Stimulated activated naive CD8-positive, alpha-beta T cell treated with anti-CD3 and anti-CD28 coated beads, Interleukin-15, amount 100 ng/mL, for 72 hours (primary cell): ENCODE measurements around the gene GLB1L2.
A peak's percentile ranks its signal among the peaks of the same experiment; 100 is the strongest.

ENCODE experiments used
- ATAC-seq: fragments of 150-1000 bp; cut with Tn5 transposase; 2 replicates; pipeline ENCODE4 v1.10.0; 2021; ENCODE audit warnings: mild to moderate bottlenecking, moderate library complexity
- DNase-seq, 2 donors: peaks; one replicate each; pipeline ENCODE4 v3.0.0; 2021 to 2022
- H3K27ac Mint-ChIP-seq, 2 donors: one replicate each; pipeline ENCODE4 v1.8.0; 2022; ENCODE audit warnings: mild to moderate bottlenecking in 2 of 2, mixed read lengths in 2 of 2, moderate library complexity in 2 of 2
- H3K27me3 Mint-ChIP-seq: one replicate; pipeline ENCODE4 v1.8.0; 2022; ENCODE audit warnings: mixed read lengths
- H3K4me1 Mint-ChIP-seq: one replicate; pipeline ENCODE4 v1.8.0; 2022; ENCODE audit warnings: mild to moderate bottlenecking, mixed read lengths
- H3K4me3 Mint-ChIP-seq, 2 donors: one replicate each; pipeline ENCODE4 v1.8.0; 2022; ENCODE audit warnings: mild to moderate bottlenecking in 2 of 2, mixed read lengths in 2 of 2, moderate library complexity in 1 of 2
- H3K9me3 Mint-ChIP-seq, 2 donors: one replicate each; pipeline ENCODE4 v1.8.0; 2022; ENCODE audit warnings: mixed read lengths in 2 of 2

GLB1L2 gene

GRCh38 chr11:134365011-134365925 is 33.5 kb downstream of the GLB1L2 start:
- Mint-ChIP-seq H3K4me1 (peaks cover 11% of the 10 kb centered on the region), H3K4me3 (no peak overlapping the region), H3K27me3 (peaks cover 21% of the 10 kb centered on the region), H3K27ac (no peak overlapping the region), H3K9me3 (no peaks in the 10 kb centered on the region)
- no peak for ATAC-seq
- no peak for DNase-seq

GRCh38 chr11:134366254-134366653 is 34.5 kb downstream of the GLB1L2 start:
- Mint-ChIP-seq H3K27ac (no peak overlapping the region), H3K4me1 (peaks cover 9% of the 10 kb centered on the region), H3K4me3 (no peak overlapping the region), H3K27me3 (peaks cover 11% of the 10 kb centered on the region), H3K9me3 (no peaks in the 10 kb centered on the region)
- no peak for ATAC-seq
- DNase-seq, result no peak

- no peaks in the 10 kb centered on the region for H3K4me1 Mint-ChIP-seq
- DNase-seq, result no peak
- H3K27me3 Mint-ChIP-seq, result no peaks in the 10 kb centered on the region
- no peaks in the 10 kb centered on the region for H3K9me3 Mint-ChIP-seq
- no peak for ATAC-seq
- no peak overlapping the region for H3K27ac Mint-ChIP-seq
- no peak overlapping the region for H3K4me3 Mint-ChIP-seq
Measured at GRCh38 chr11:134367781-134368180, 36.0 kb downstream of the GLB1L2 start.

- no peaks in the 10 kb centered on the region for H3K27me3 Mint-ChIP-seq
- no peak for DNase-seq
- no peaks in the 10 kb centered on the region for H3K4me1 Mint-ChIP-seq
- H3K4me3 Mint-ChIP-seq, result no peak overlapping the region
- no peak for ATAC-seq
- no peaks in the 10 kb centered on the region for H3K9me3 Mint-ChIP-seq
- H3K27ac Mint-ChIP-seq, result no peak overlapping the region
Measured at GRCh38 chr11:134369656-134370525, 38.1 kb downstream of the GLB1L2 start.

- peak; percentile 25 for ATAC-seq
Measured at GRCh38 chr11:134370526-134371435, 39.0 kb downstream of the GLB1L2 start.

GRCh38 chr11:134371436-134372185 is 39.8 kb downstream of the GLB1L2 start:
- no peak for ATAC-seq
- no peaks in the 10 kb centered on the region for H3K9me3 Mint-ChIP-seq
- no peaks in the 10 kb centered on the region for H3K27me3 Mint-ChIP-seq
- no peak overlapping the region for H3K4me3 Mint-ChIP-seq
- no peak for DNase-seq
- H3K4me1 Mint-ChIP-seq, result no peaks in the 10 kb centered on the region
- H3K27ac Mint-ChIP-seq, result peak overlapping the region in 1 of 2 donors; percentile 19

More at GRCh38 chr11:134370526-134371435, 39.0 kb downstream of the GLB1L2 start:
- H3K27ac Mint-ChIP-seq, result no peak overlapping the region
- no peaks in the 10 kb centered on the region for H3K9me3 Mint-ChIP-seq
- no peak overlapping the region for H3K4me3 Mint-ChIP-seq
- H3K27me3 Mint-ChIP-seq, result no peaks in the 10 kb centered on the region
- H3K4me1 Mint-ChIP-seq, result no peaks in the 10 kb centered on the region
- DNase-seq, result no peak

- no peak for ATAC-seq
- Mint-ChIP-seq H3K4me1 (no peaks in the 10 kb centered on the region), H3K9me3 (no peaks in the 10 kb centered on the region), H3K27me3 (no peaks in the 10 kb centered on the region), H3K27ac (no peak overlapping the region), H3K4me3 (no peak overlapping the region)
- no peak for DNase-seq
Measured at GRCh38 chr11:134372536-134372935, 40.7 kb downstream of the GLB1L2 start.

GRCh38 chr11:134372961-134373360 is 41.2 kb downstream of the GLB1L2 start:
- Mint-ChIP-seq H3K4me3 (no peak overlapping the region), H3K9me3 (no peaks in the 10 kb centered on the region)
- no peak for DNase-seq

GRCh38 chr11:134373591-134374052 is 41.8 kb downstream of the GLB1L2 start:
- Mint-ChIP-seq H3K27ac (no peak overlapping the region), H3K4me1 (no peaks in the 10 kb centered on the region), H3K27me3 (no peaks in the 10 kb centered on the region), H3K9me3 (no peaks in the 10 kb centered on the region), H3K4me3 (no peak overlapping the region)
- no peak for ATAC-seq
- DNase-seq, result no peak

More at GRCh38 chr11:134372961-134373360, 41.2 kb downstream of the GLB1L2 start:
- Mint-ChIP-seq H3K27me3 (no peaks in the 10 kb centered on the region), H3K4me1 (no peaks in the 10 kb centered on the region), H3K27ac (no peak overlapping the region)
- no peak for ATAC-seq

- Mint-ChIP-seq H3K4me3 (no peak overlapping the region), H3K27me3 (no peaks in the 10 kb centered on the region), H3K27ac (no peak overlapping the region), H3K4me1 (no peaks in the 10 kb centered on the region), H3K9me3 (no peaks in the 10 kb centered on the region)
- DNase-seq (no peak), ATAC-seq (no peak)
Measured at GRCh38 chr11:134374171-134374570, 42.4 kb downstream of the GLB1L2 start.

GRCh38 chr11:134374891-134375550 is 43.2 kb downstream of the GLB1L2 start:
- peak overlapping the region in 1 of 2 donors; percentile 78 for H3K27ac Mint-ChIP-seq
- ATAC-seq (no peak), DNase-seq (no peak)
- no peak overlapping the region for H3K4me3 Mint-ChIP-seq
- H3K9me3 Mint-ChIP-seq, result no peaks in the 10 kb centered on the region
- H3K27me3 Mint-ChIP-seq, result no peaks in the 10 kb centered on the region
- no peaks in the 10 kb centered on the region for H3K4me1 Mint-ChIP-seq

GRCh38 chr11:134376150-134376921 is 44.5 kb downstream of the GLB1L2 start:
- H3K27ac Mint-ChIP-seq, result peak overlapping the region in 1 of 2 donors; percentile 19
- DNase-seq, result no peak
- H3K4me3 Mint-ChIP-seq, result no peak overlapping the region
- H3K27me3 Mint-ChIP-seq, result no peaks in the 10 kb centered on the region
- ATAC-seq, result no peak
- H3K9me3 Mint-ChIP-seq, result no peaks in the 10 kb centered on the region
- no peaks in the 10 kb centered on the region for H3K4me1 Mint-ChIP-seq

- Mint-ChIP-seq H3K9me3 (no peaks in the 10 kb centered on the region), H3K4me1 (no peaks in the 10 kb centered on the region), H3K27ac (no peak overlapping the region), H3K27me3 (no peaks in the 10 kb centered on the region), H3K4me3 (no peak overlapping the region)
- ATAC-seq, result no peak
- no peak for DNase-seq
Measured at GRCh38 chr11:134377876-134378275, 46.1 kb downstream of the GLB1L2 start.
